MV-4-11 (cell line): ENCODE data around the gene CLDN20.
"Not testable (repeated sequence)": the region's sequence is repeated elsewhere in the genome, so short reads cannot be mapped to it uniquely, and the experiment has no call there.

ENCODE experiments used
- DNase-seq: peaks from one replicate; lab custom pipeline; 2025; lab: John Stamatoyannopoulos, UW

The CLDN20 gene, protein sequence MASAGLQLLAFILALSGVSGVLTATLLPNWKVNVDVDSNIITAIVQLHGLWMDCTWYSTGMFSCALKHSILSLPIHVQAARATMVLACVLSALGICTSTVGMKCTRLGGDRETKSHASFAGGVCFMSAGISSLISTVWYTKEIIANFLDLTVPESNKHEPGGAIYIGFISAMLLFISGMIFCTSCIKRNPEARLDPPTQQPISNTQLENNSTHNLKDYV

DNA sequence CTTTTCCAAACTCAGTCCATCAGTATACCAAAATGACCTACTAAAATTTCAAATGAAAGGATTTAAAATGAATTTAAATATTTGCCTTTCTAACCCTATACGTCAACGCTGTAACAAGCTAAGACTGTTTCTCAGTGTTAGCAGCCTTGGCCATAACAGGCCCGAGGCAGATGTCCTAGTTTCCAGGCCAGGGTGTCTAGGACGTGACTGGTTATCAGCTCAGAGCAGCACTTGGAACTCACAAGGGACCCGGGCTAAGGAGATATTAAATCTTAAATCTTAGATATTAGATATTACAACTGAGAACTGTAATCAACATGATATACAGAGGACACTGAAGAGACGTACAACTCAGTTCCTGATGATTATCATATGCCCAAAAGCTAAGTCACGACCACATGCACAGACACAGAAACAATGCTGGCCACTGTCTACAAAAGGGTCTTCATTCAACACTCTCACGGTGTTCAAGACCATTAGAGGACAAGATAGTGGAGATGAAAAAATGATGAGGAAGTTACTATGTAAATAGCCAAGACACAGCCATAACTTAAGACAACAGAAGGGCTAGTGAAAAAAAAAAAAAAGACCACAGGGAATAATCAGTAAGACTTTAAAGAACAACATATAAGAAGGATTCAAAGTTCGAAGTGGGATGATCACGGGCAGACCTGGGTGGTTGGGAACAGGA is at the start of gene CLDN20:
CLDN20 (plus strand) TSS at position 641 of the 691 bp plus-strand sequence. CDS start 11,707 bp downstream, outside the sequence.
- DNase-seq, result no peak

DNA sequence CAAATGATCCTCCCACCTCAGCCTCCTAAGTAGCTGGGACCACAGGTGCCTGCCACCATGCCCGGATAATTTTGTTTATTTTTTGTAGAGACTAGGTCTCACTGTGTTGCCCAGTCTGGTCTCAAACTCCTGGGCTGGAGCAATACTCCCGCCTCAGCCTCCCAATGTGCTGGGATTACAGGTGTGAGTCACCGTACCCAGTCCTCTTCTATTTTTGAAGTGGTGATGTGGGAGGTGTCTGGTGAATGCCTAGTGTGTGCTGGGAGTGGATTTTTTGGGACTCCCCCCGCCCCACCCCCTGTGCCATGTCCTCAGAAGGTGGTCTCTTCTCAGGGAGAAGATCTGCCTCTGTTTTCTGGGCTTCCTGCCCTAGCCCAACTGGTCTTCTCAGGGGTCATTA is 47.9 kb upstream of the CLDN20 start:
- no peak for DNase-seq

DNA sequence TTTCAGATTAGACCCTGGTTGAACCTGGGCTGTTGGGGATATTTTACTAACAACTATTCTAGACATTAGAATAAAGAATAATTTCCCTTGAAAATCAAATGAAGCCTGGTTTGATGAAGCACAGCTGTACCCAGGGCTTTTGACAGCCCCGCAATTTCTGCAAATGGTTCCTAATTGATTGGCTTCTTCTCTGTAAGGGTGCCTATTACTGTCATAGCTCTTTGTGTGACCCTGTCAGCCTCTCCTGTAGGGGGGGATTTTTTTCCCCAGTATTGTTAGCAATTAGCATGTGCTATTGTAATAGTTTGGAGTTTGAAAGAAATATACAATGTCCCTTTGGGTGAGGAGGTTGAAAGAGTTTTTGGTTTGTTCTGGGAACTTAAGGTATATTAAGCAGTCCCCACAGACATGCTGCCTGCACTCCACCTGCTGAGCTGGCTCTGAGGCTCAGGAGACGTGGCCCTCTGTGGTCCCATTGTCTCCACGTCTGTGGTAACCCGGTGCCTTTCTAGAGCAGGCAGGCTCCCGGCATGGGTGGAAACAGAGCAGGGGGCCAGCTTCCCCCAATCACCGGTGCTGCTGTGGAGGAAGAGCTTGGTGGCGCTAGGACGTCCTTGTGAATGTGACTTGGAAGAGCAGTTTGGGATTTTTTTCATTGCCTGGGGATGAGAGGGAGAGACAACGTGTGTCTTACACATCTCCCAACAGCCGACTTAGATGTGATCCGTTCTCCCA is 47.3 kb upstream of the CLDN20 start:
- DNase-seq, result no peak

DNA sequence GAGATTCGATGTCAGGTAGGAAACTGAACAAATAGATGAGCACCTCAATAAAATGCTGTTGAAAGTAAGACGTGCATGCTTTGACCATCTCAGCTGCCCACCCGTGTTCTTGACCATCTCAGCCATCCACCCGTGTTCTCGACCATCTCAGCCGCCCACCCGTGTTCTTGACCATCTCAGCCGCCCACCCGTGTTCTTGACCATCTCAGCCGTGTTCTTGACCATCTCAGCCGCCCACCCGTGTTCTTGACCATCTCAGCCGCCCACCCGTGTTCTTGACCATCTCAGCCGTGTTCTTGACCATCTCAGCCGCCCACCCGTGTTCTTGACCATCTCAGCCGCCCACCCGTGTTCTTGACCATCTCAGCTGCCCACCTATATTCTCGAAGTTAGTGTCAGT is 45.1 kb upstream of the CLDN20 start:
- DNase-seq, result not testable (repeated sequence)

DNA sequence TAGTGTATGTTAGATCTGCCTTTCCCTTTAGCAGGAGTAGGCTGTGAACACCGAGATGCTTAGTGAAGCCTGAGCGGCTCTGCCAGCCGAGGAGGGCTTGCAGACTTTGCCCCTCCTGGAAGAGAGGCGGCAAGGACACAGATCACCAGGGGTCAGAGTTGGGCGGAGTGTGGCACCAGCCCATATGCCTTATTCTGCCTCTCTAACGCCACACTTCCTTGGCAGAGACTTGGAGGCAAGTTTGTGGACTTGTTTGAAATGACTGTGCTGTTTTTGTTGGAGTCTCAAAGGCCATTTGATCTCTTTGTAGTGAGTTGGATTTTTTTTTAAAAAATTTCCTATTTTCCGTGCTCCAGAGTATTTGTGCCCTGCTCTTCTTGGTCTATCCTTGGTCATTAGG is 44.5 kb upstream of the CLDN20 start:
- no peak for DNase-seq

DNA sequence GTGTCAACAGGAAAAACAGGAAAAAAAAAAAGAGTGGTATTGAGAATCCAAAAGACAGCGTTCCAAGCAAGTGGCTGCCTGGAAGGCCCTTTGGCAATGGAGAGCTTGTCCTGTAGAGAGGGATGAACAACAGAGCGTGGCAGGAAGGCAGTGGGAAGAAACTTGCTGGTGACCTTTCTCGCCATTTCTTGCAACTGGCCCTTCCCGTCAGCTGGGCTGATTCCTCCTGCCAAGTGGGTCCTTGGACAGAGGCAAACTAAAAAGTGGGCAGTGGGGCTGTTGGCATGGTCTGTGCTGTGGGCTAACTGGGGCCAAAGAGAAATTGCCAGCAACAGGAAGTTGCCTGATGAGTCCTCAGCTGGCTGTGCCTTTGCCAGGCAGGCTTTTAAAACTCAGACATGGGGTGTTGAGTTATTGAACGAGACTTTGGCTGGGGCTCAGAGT is 43.9 kb upstream of the CLDN20 start:
- DNase-seq, result no peak

DNA sequence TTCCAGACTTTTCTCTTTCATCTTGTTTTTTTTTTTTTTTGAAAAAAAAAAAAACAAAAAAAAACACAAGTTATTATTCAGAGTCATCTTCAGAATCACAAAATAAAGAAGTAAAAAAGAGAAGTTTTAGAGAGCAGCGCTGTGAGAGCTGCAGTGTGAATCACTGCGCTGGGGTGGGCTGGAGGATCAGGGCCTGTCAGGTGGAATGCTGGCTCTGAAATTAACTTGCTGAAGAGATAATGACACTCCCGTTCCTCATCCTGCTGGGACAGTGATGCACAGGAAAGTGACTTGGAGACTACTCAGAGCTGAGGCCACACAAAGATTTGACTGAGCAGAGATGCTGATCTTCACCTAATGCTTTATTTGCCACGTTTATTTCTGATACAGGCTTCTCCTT is 42.7 kb upstream of the CLDN20 start:
- DNase-seq, result no peak

DNA sequence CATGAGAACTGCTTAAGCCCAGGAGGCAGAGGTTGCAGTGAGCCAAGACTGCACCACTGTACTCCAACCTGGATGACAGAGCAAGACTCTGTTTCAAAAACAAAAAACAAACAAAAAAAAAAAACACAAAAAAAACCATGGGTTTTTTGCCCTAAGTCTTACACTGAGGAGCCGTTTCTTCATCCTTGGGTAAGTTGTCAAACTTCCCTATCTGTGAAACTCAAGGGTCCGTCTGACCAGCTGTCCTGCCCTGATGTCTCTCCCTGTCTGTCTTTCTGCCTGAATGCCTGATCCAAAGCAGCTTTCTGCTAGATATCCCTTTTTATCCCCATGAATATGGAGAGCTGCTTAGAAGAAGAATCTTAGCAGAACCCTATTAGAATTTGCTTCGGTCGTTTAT is 41.3 kb upstream of the CLDN20 start:
- no peak for DNase-seq

DNA sequence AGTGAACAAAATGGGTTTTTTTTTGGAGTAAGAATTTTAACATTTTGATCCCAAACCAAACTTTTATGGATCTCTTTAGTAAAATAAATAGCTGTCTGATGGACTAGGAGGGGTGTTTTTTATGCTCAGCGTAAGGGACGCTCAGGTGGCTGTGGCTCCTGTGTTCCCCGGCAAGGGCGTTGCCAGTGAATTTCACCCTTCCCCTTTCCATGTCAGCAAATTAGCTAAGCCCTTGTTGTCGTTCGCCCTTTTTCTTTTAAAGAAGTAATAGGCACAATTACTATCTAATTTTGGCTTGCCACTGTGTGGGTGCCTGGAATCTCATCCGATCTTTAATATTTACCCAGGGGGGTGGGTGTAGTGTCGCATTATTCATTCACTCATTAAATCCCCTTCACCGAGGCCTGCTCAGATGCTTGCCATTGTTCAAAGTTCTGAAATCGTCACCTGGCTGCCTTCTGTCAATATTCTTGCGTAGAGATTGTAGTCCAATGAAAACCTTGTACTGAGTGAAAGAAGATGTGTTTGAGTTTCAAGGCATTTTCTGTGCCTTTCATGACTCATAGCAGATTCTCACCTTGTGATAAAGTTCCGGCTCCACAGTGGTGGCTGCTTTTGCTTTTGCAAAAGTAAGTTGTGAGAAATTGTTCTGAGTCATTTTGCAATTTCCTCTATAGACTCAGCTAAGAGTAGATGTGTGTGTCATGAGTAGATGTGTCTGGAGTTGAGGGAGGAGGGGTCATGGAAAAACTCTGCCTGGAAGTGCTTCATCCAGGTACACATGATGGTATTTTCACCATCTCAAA is 40.0 kb upstream of the CLDN20 start:
- DNase-seq, result peak; percentile 51

DNA sequence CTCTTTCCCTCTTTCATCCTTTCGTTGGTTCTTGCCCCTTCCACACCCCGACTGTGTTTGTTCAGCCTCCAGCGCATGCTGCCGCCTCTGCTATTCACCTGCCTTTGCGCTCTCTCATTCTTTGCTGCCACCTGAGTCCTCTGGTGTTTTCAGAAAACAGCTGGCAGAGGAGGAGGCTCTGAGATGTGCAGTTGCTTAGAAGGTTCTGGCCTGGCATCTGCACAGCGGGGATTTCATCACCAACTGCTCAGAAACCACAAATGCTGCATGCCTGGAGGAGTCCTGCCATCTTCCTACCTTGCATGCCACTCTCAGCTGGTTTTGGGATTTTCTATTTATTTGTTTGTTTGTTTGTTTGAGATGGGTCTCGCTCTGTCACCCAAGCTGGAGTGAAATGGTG is 39.2 kb upstream of the CLDN20 start:
- DNase-seq, result peak; percentile 6

DNA sequence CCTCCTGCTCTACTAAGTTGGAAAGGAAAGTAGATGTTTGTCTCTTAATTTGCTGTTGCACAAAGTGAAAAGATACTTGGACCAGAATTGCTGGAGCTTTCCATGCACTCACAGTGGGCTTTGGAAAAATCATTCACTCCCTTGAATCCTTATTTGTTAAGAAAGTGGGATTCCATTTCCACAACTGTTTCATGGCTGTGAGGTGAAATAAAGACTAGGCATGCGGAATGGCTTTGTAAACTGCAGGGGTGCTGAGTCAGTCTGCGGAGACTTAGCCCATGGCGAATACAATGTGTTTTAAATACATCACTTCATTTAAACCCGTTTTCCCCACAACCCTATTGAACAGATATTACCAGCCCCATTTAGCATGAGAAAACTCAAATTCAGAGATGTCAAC is 36.8 kb upstream of the CLDN20 start:
- DNase-seq, result no peak

DNA sequence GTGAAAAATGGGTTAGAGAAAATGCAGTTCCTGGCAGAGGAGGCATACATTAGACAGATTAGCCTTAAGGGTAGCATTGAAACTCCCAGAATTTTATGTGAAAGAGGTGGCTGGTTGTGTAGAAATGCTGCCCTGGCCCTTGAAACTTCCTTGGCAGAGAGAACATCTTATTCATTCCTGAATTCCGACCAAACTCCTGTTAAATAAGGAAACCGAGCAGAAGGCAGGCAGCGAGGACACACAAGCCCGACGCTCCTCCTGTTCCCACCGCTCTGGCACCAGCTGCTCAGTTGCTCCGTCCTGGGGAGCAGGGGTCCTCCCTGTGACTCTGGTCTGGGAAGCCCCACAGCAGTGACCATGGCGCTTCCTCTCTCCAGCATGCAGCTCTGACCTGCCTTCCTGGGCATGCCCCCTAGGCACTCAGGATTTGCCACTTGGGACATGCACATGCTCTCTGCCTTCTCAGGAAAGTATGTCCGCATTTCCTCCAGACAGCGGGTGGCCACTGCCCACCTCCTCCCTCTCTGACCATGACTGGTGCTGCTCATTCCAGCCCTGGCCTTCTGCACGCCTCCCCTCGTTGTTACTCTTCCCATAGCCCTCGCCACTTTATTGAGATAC is 35.2 kb upstream of the CLDN20 start:
- no peak for DNase-seq

DNA sequence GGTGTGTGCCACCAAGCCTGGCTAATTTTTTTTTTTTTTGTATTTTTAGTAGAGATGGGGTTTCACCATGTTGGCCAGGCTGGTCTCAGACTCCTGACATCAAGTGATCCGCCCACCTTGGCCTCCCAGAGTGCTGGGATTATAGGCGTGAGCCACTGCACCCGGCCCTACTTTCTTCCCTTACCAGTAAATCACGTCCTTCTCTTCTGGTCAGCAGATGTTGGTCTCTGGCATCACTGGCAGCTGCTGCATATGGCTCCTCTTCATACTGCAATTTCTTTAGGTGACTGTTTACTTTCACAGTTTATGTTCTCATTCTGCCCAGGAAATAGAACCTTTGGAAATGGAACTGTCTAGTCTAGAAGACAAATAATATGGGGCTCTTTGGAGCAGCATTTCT is 32.8 kb upstream of the CLDN20 start:
- not testable (repeated sequence) for DNase-seq

DNA sequence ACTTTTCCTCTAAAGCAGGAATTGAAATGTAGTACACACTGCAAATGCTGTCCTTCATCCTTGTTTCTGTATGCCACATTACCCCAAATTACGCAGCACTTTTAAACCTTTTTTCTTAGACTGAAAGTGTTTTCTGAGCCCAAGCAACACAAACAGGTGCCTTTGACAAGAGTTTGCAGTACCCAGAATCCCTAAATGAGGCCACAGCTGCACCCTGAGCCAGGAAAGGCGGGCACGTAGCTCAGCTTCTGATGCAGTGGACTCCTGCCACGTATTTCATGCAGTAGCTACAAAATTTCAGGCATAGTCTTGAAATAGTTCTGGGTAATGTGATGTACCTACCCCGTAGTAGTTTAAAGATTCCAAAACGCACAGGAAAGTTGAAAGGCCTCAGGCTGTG is 31.0 kb upstream of the CLDN20 start:
- DNase-seq, result no peak

DNA sequence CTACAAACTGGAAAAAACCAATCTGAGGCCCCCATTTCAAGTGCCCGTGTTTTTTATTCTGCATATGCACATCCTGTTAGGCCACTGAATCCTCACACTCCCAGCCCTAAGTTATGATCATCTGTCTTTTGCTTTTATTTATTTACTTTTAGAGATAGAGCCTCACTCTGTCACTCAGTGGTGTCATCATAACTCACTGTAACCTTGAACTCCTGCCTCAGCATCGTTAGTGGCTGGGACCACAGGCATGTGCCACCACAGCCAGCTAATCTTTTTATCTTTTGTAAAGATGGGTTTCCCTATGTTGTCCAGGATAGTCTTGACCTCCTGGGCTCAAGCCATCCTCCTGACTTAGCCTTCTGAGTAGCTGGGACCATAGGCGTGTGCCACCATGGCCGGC is 29.6 kb upstream of the CLDN20 start:
- DNase-seq, result no peak

DNA sequence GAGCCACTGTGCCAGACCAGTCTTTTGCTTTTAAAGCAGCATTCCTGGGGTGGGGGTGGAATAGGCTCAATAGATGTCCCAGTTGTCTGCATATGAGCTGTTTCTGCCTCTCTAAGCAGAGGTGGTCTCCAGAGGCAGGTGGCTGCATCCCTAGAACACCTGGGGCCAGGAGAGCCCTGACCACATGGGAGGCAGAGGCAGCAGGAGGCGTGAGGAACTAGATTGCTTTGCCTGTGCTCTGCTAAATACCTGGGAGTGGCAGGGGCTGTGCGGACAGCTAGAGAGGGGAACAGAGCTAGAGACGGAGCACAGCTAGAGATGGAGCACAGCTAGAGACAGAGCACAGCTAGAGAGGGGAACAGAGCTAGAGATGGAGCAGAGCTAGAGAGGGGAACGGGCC is 29.1 kb upstream of the CLDN20 start:
- no peak for DNase-seq

DNA sequence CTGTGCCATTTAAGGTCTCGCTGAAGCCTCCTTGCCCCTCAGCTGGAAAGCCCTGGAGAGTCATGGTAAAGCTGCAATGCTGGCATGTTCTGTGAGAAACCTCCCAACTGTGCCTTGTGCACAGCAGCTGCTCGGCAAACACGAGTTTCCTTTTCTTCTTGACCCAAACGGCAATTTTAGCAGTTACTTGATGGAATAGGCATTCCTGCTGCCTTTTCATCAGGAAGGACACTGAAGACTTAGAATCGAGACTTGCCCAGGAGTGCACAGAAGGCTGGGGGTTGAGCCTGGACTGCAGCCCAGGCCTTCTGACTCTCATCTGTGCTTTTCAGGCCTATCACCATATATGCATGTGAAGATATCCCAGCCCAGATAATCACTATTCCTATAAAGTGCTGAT is 28.7 kb upstream of the CLDN20 start:
- DNase-seq, result no peak

DNA sequence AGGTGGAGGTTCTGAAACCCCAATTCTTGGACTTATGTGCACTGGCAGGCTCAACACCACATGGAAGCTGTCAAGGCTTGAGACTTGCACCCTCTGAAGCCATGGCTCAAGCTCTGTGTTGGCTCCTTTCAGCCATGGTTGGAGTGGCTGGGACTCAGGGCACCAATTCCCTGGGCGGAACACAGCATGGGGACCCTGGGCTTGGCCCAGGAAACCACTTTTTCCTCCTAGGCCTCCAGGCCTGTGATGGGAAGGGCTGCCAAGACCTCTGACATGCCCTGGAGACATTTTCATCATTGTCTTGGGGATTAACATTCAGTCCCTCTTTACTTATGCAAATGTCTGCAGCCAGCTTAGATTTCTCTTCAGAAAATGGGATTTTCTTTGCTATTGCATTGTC is 26.2 kb upstream of the CLDN20 start:
- DNase-seq, result no peak

DNA sequence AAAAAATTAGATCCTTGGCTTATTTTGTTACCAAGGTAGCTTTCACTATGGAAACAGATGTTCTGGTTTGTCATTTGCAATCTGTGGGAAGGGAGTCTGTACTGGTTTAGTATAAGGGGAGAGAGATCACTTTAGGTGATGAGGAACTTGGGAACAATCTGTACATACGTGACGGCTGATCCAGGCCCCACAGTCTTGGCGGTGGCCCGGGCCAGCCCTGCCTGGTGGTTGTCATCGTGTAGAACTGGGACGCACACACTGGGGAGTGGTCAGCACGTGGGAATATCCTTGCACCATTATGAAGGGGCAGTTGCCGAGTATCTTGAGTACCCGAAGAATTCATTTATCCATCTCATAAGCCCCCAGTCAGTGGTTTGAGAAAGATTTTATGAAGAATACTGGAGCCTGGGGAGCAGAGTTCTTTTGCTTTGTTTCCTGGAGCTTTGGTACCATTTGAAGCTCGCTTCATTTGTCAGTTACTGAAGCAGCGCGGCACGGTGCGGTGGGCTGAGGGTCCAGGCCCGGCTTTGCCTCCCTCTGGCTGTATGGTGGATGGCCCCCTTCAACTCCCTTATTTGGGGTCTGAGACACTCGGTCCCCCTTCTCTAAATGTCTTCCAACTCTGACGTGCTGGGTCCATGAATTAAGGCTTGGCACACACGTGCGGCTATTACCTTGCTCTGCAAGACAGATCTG is 22.8 kb upstream of the CLDN20 start:
- DNase-seq, result no peak

DNA sequence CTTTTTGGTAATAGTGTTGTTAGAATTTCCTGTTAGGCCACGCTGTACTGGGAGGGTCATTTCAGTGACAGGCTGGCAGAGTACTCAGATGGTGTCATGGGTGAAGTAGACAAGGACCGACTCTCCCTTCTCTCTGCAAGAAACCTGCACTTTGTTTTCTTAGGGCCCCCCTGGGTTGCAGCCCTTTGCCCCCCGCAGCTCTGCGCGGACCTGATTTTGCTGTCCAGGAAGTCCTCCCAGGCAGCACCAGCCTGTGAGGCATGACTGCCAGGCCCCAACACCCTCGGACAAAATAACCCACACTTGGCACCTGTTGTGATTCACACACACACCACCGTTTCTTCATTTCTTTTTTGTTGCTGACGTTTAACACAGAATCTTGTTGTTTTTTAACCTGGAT is 21.8 kb upstream of the CLDN20 start:
- DNase-seq, result no peak

DNA sequence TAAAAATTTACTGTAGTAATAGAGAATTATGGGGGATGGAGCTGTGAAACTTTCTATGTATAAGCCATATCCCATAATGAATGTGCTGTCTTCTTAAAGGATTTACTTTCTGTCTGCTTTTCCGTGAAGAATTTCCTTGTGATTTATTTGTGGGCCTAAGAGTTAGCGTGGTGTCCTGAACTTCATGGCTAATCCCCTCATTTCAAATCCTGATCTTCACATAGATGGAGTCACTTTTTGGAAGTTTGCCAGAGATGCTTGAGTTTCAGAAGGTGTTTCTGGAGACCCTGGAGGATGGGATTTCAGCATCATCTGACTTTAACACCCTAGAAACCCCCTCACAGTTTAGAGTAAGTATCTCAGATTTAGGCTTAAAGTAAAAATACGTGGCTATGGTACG is 19.4 kb upstream of the CLDN20 start:
- no peak for DNase-seq
